ENCODE results near the gene GPHN.
"Not testable (repeated sequence)": the region's sequence is repeated elsewhere in the genome, so short reads cannot be mapped to it uniquely, and the experiment has no call there.

Gene GPHN

GRCh38 chr14:66696326-66696725 is 188.4 kb downstream of the GPHN start:
- DNase-seq, result no peak

GRCh38 chr14:66698503-66698902 is 190.6 kb downstream of the GPHN start:
- no peak for DNase-seq

- DNase-seq, result no peak
These were observed 193.9 kb downstream of the GPHN start for GRCh38 chr14:66701813-66702212.

- DNase-seq, result no peak
These were observed 200.3 kb downstream of the GPHN start for GRCh38 chr14:66708267-66708666.

GRCh38 chr14:66709291-66709690 is 201.3 kb downstream of the GPHN start:
- no peak for DNase-seq

GRCh38 chr14:66714291-66714690 is 206.3 kb downstream of the GPHN start:
- not testable (repeated sequence) for DNase-seq

GRCh38 chr14:66715313-66715712 is 207.4 kb downstream of the GPHN start:
- DNase-seq, result not testable (repeated sequence)

GRCh38 chr14:66716227-66716626 is 208.3 kb downstream of the GPHN start:
- DNase-seq, result no peak

GRCh38 chr14:66717561-66718140 is 209.7 kb downstream of the GPHN start:
- no peak for DNase-seq

- no peak for DNase-seq
These were observed 217.0 kb downstream of the GPHN start for GRCh38 chr14:66724996-66725395.

GRCh38 chr14:66731298-66731697 is 223.4 kb downstream of the GPHN start:
- DNase-seq, result not testable (repeated sequence)

- no peak for DNase-seq
These were observed 227.9 kb downstream of the GPHN start for GRCh38 chr14:66735853-66736252.

GRCh38 chr14:66739826-66740225 is 231.9 kb downstream of the GPHN start:
- no peak for DNase-seq

GRCh38 chr14:66745078-66745477 is 237.1 kb downstream of the GPHN start:
- DNase-seq, result no peak

GRCh38 chr14:66746316-66747006 is 238.5 kb downstream of the GPHN start:
- no peak for DNase-seq

GRCh38 chr14:66752109-66752508 is 244.2 kb downstream of the GPHN start:
- no peak for DNase-seq

- no peak for DNase-seq
These were observed 250.2 kb downstream of the GPHN start for GRCh38 chr14:66758031-66758613.

- DNase-seq, result no peak
These were observed 264.2 kb downstream of the GPHN start for GRCh38 chr14:66772146-66772545.

GRCh38 chr14:66782853-66783252 is 274.9 kb downstream of the GPHN start:
- DNase-seq, result no peak

GRCh38 chr14:66790101-66790500 is 282.2 kb downstream of the GPHN start:
- DNase-seq, result no peak

- no peak for DNase-seq
These were observed 295.0 kb downstream of the GPHN start for GRCh38 chr14:66802962-66803361.

- DNase-seq, result no peak
These were observed 296.2 kb downstream of the GPHN start for GRCh38 chr14:66804141-66804540.

- no peak for DNase-seq
These were observed 305.7 kb downstream of the GPHN start for GRCh38 chr14:66813636-66814035.

GRCh38 chr14:66815687-66816086 is 307.7 kb downstream of the GPHN start:
- no peak for DNase-seq

- no peak for DNase-seq
These were observed 316.3 kb downstream of the GPHN start for GRCh38 chr14:66824251-66824650.

Data from NCI-H748 treated with DMSO at 0.1 percent for 48 hours (cell line).